GM12878 (cell line): Measurements from ENCODE around the gene ZNF511. TPM values are rescaled to one million over a fixed set of nuclear protein-coding genes. Genes with fewer than 3 reads are reported as not detected.

Experiments used
- ATAC-seq: fragments of 200-7000 bp; cut with Tn5 transposase; 3 replicates; pipeline ENCODE4 v1.9.1; 2020; ENCODE audit warnings: mild to moderate bottlenecking, moderate library complexity
- BruUV-seq: library from RNA; stranded (reverse); fragments of 400-500 nt; replicated peaks from 2 replicates; lab custom pipeline; 2021; lab: Mats Ljungman, UMichigan
- CTCF ChIA-PET: fragments of 300-600 bp; sonication (Branson Sonifier 250); formaldehyde crosslinking; extraction: SDS; loops from one replicate; lab custom pipeline; 2021; ENCODE audit warnings: inconsistent platforms; lab: Yijun Ruan, JAX
- POLR2A ChIA-PET: fragments of 350-600 bp; formaldehyde crosslinking; extraction: SDS; loops from one replicate; lab custom pipeline; 2021; ENCODE audit warnings: inconsistent platforms; lab: Charles Lee
- RAD21 ChIA-PET: fragments of 300-600 bp; sonication (Branson Sonifier 250); formaldehyde crosslinking; loops from one replicate; lab custom pipeline; 2023; ENCODE audit warnings: antibody characterized with exemption; ENCODE audit not compliant: unreplicated experiment; lab: Charles Lee
- SMC1A ChIA-PET: fragments of 300-600 bp; sonication (Branson Sonifier 250); formaldehyde crosslinking; loops from one replicate; lab custom pipeline; 2023; ENCODE audit not compliant: unreplicated experiment, uncharacterized antibody; lab: Charles Lee
- DNase-seq: peaks from one replicate; pipeline ENCODE4 v3.0.0-alpha.2; 2011; ENCODE audit warnings: low read depth, low spot score
- FAIRE-seq: peaks from 3 replicates; lab custom pipeline; 2011; peaks lifted over from hg19 to GRCh38; lab: Jason Lieb, UNC
- H2AFZ ChIP-seq: 2 replicates; pipeline ENCODE4 v1.6.0; 2011; ENCODE audit warnings: low read depth, low read length, control low read depth; ENCODE audit not compliant: control insufficient read depth
- H3K27ac ChIP-seq: 2 replicates; pipeline ENCODE4 v1.5.1; 2011; ENCODE audit warnings: control low read depth; ENCODE audit not compliant: control insufficient read depth, insufficient read depth
- H3K27me3 ChIP-seq, 2 experiments: replicated peaks in 1 of 2; 2 replicates each; pipeline versions ENCODE4 v1.6.0 to v1.6.1; 2011; ENCODE audit warnings: low read length in 1 of 2; ENCODE audit not compliant: control insufficient read depth in 2 of 2, insufficient read depth in 2 of 2
- H3K36me3 ChIP-seq, 2 experiments: 2 replicates each; pipeline ENCODE4 v1.5.1; 2011; ENCODE audit warnings: low read length in 1 of 2; ENCODE audit not compliant: control insufficient read depth in 2 of 2, insufficient read depth in 2 of 2
- H3K4me1 ChIP-seq: 2 replicates; pipeline ENCODE4 v1.6.1; 2011; ENCODE audit warnings: mild to moderate bottlenecking, low read length, moderate library complexity, mixed read lengths; ENCODE audit not compliant: control insufficient read depth, insufficient read depth
- H3K4me2 ChIP-seq: 2 replicates; pipeline ENCODE4 v1.6.0; 2011; ENCODE audit warnings: control low read depth; ENCODE audit not compliant: control insufficient read depth, insufficient read depth
- H3K4me3 ChIP-seq: fragments of 200-600 bp; sonication (generic); 2 replicates; pipeline ENCODE4 v1.5.1; 2016
- H3K79me2 ChIP-seq: 2 replicates; pipeline ENCODE4 v1.6.0; 2011; ENCODE audit warnings: low read length; ENCODE audit not compliant: control insufficient read depth, insufficient read depth
- H3K9ac ChIP-seq: 2 replicates; pipeline ENCODE4 v1.8.0; 2011; ENCODE audit warnings: low read length, control low read depth, mixed read lengths; ENCODE audit not compliant: control insufficient read depth, insufficient read depth
- H3K9me3 ChIP-seq: replicated peaks from 3 replicates; pipeline ENCODE4 v1.5.1; 2011; ENCODE audit warnings: mild to moderate bottlenecking, low read length; ENCODE audit not compliant: control insufficient read depth, insufficient read depth
- H4K20me1 ChIP-seq: 2 replicates; pipeline ENCODE4 v1.6.0; 2011; ENCODE audit not compliant: control insufficient read depth, insufficient read depth
- BACH1 ChIP-seq: fragments of 450-650 bp; IDR thresholded peaks from 2 replicates; pipeline ENCODE4 v1.6.1; 2017; ENCODE audit warnings: mild to moderate bottlenecking, borderline replicate concordance
- BCL3 ChIP-seq: IDR thresholded peaks from 2 replicates; pipeline ENCODE4 v1.6.1; 2011; ENCODE audit warnings: borderline replicate concordance, low read depth, mild to moderate bottlenecking, moderate library complexity, low read length; ENCODE audit not compliant: insufficient read depth, poor library complexity, severe bottlenecking
- EGR1 ChIP-seq, 2 experiments: IDR thresholded peaks; 1 replicate in 1 of 2; 2 replicates in 1 of 2; pipeline ENCODE4 v1.6.1; 2011 to 2012; ENCODE audit warnings: low read depth in 2 of 2, low read length in 2 of 2, borderline replicate concordance in 1 of 2, mild to moderate bottlenecking in 1 of 2, moderate library complexity in 1 of 2
- GATAD2B ChIP-seq: fragments of 450-650 bp; conservative IDR thresholded peaks from 2 replicates; pipeline ENCODE4 v1.6.1; 2017; ENCODE audit warnings: low read depth, mild to moderate bottlenecking, moderate library complexity
- NR2F1 ChIP-seq: fragments of 450-650 bp; conservative IDR thresholded peaks from 2 replicates; pipeline ENCODE4 v1.6.1; 2017; ENCODE audit warnings: mild to moderate bottlenecking
- PAX5 ChIP-seq: IDR thresholded peaks from 2 replicates; pipeline ENCODE4 v1.6.1; 2011; ENCODE audit warnings: low read depth, low read length, borderline replicate concordance
- POLR2A ChIP-seq: IDR thresholded peaks from 2 replicates; pipeline ENCODE4 v1.6.1; 2011; ENCODE audit warnings: low read depth, mild to moderate bottlenecking, low read length
- POLR2AphosphoS2 ChIP-seq: IDR thresholded peaks from 2 replicates; pipeline ENCODE4 v1.6.1; 2011; ENCODE audit warnings: low read depth, mild to moderate bottlenecking, low read length, improper control_type of control experiment, moderate library complexity
- RB1 ChIP-seq: fragments of 450-650 bp; formaldehyde crosslinking; IDR thresholded peaks from 2 replicates; pipeline ENCODE4 v1.6.1; 2017; ENCODE audit warnings: mild to moderate bottlenecking, borderline replicate concordance
- SP1 ChIP-seq: IDR thresholded peaks from one replicate; pipeline ENCODE4 v1.6.1; 2011; ENCODE audit warnings: low read depth, low read length
- SRF ChIP-seq, 2 experiments: IDR thresholded peaks; 2 replicates each; pipeline ENCODE4 v1.6.1; 2011; ENCODE audit warnings: low read depth in 2 of 2, low read length in 2 of 2, mild to moderate bottlenecking in 1 of 2, moderate library complexity in 1 of 2
- YY1 ChIP-seq: IDR thresholded peaks from 2 replicates; pipeline ENCODE4 v1.6.1; 2011; ENCODE audit warnings: low read depth, mild to moderate bottlenecking, low read length
- ZNF384 ChIP-seq: IDR thresholded peaks from 2 replicates; pipeline ENCODE4 v1.6.1; 2012; ENCODE audit warnings: low read depth, mild to moderate bottlenecking, low read length, improper control_type of control experiment, borderline replicate concordance
- ZSCAN29 ChIP-seq: fragments of 450-650 bp; IDR thresholded peaks from 2 replicates; pipeline ENCODE4 v1.6.1; 2017; ENCODE audit warnings: mild to moderate bottlenecking, moderate library complexity
- WGBS: methylation state at CpG from one replicate; pipeline ENCODE4 v1.1.6; 2016; ENCODE audit warnings: low lambda C conversion rate; ENCODE audit not compliant: insufficient replicate concordance, insufficient coverage; ENCODE audit errors: missing lambda C conversion rate; 5-methylcytosine and 5-hydroxymethylcytosine counted together
- in situ Hi-C: fragments of 300-500 bp; cut with MboI; formaldehyde crosslinking; loops from 9 replicates; pipeline ENCODE4 v1.14.3; 2018; ENCODE audit warnings: mixed read lengths
- intact Hi-C: fragments of 100-400 bp; cut with micrococcal nuclease; formaldehyde crosslinking; loops from one replicate; pipeline ENCODE4 v1.14.2; 2022; ENCODE audit not compliant: unreplicated experiment
- polyA plus RNA-seq, 11 experiments: library from polyadenylated mRNA; depleted of rRNA in 4 of 11; unstranded in 6 of 11; stranded (reverse) in 5 of 11; fragments of >200 nt; fragmentation: Nextera tagmentation in 4 of 11; fragmentation: Illumina TruSeq in 1 of 11; extraction: Ambion mirVana in 4 of 11; extraction: Trizol in 1 of 11; gene quantifications; 1 replicate in 1 of 11; 2 replicates in 10 of 11; pipeline versions ENCODE4 v1.2.1 to v1.2.3, GENCODE V29; 2011 to 2016; ENCODE audit warnings: inconsistent platforms in 2 of 11, missing spikeins in 2 of 11, low read depth in 1 of 11
- total RNA-seq, 4 experiments: library from RNA; depleted of rRNA in 3 of 4; stranded (reverse); fragments of >200 nt in 3 of 4; fragmentation: Illumina TruSeq in 1 of 4; extraction: Trizol in 1 of 4; gene quantifications; 2 replicates each; pipeline versions ENCODE4 v1.2.1 to v1.2.3, GENCODE V29; 2013 to 2021

The ZNF511 gene
- total and polyA plus RNA-seq, 10 of the 15 experiments (the other 5 are each of a cell fraction or from before 2014, with no cell fraction given): 0.58 to 110 (median 32.0) TPM

GRCh38 chr10:133261726-133262325, 46.9 kb upstream of the ZNF511 start:
- Histone ChIP-seq H3K4me2 (no peak overlapping the region), H2AFZ (peak overlapping the region; percentile 55), H3K27me3 (no peaks in the 10 kb centered on the region), H3K9me3 (no peaks in the 10 kb centered on the region), H3K9ac (peak overlapping the region; percentile 34; the same call in 1 of the 2 replicates), H3K79me2 (no peaks in the 10 kb centered on the region), H3K27ac (peak overlapping the region; percentile 55), H4K20me1 (no peaks in the 10 kb centered on the region), H3K4me1 (peaks cover 30% of the 10 kb centered on the region), H3K36me3 (peaks cover 1 to 4% of the 10 kb centered on the region in 2 experiments; a peak in 2 of 4 replicates), H3K4me3 (peak overlapping the region; percentile 83)
- DNase-seq (no peak), ATAC-seq (peak; percentile 80), FAIRE-seq (no peak)
- no TSS peak for BruUV-seq
- POLR2A ChIA-PET: interaction anchor here (0.6 to 1.4 kb wide), 3 partner anchors 15 to 129 kb away, joined by 3 to 4 read pairs (median 4); partner anchors contain the start of gene ADAM8
- CTCF ChIA-PET: interaction anchor here (1.0 to 1.2 kb wide), 3 partner anchors 14 to 17 kb away, joined by 3 to 5 read pairs (median 3); no protein-coding TSS in a partner anchor
- TF ChIP-seq PAX5: peak; percentile 46; the same call in 1 of the 2 replicates
- TF ChIP-seq ZSCAN29: no peak
- peak; percentile 3 for TF ChIP-seq SP1
- peak; percentile 79 for TF ChIP-seq NR2F1
- 0 out of 2 replicates have a peak, but pooled peaks have one; percentile 1 for TF ChIP-seq RB1
- peak in 1 of 2 experiments; percentile 47; a peak in 2 of 4 replicates for TF ChIP-seq SRF (IDR thresholded peaks at IDR 0.05; ENCODE audit: low read depth in 2 of 2, low read length in 2 of 2)
- peak; percentile 50; the same call in 1 of the 2 replicates for TF ChIP-seq POLR2A
- TF ChIP-seq YY1: peak; percentile 76
- peak; percentile 37; the same call in 1 of the 2 replicates for TF ChIP-seq POLR2AphosphoS2
- TF ChIP-seq EGR1 (IDR thresholded peaks at IDR 0.05; ENCODE audit: borderline replicate concordance in 1 of 2, low read depth in 2 of 2, low read length in 2 of 2): no peak
- peak; percentile 40; the same call in 1 of the 2 replicates for TF ChIP-seq BACH1
- TF ChIP-seq GATAD2B: 0 out of 2 replicates have a peak, but pooled peaks have one; percentile 68
- TF ChIP-seq BCL3: peak; percentile 5
- no peak for TF ChIP-seq ZNF384
- RAD21 ChIA-PET: interaction anchor here (0.6 to 1.8 kb wide), 2 partner anchors 13 to 43 kb away, joined by 3 to 9 read pairs; no protein-coding TSS in a partner anchor
- in situ Hi-C loops: no loop called here
- WGBS: under 1% methylated on average over 35 of the region's 79 CpGs
- intact Hi-C loops: no loop called here
- SMC1A ChIA-PET: interaction anchor here (0.6 to 1.4 kb wide), 3 partner anchors 13 to 46 kb away, joined by 3 to 7 read pairs (median 5); no protein-coding TSS in a partner anchor
